Islet precursor cell (in vitro differentiated cells): ENCODE measurements around the gene WDR82.

ENCODE experiments used
- DNase-seq: peaks from one replicate; pipeline ENCODE4 v3.0.0-alpha.2; 2018

WDR82 gene

DNA sequence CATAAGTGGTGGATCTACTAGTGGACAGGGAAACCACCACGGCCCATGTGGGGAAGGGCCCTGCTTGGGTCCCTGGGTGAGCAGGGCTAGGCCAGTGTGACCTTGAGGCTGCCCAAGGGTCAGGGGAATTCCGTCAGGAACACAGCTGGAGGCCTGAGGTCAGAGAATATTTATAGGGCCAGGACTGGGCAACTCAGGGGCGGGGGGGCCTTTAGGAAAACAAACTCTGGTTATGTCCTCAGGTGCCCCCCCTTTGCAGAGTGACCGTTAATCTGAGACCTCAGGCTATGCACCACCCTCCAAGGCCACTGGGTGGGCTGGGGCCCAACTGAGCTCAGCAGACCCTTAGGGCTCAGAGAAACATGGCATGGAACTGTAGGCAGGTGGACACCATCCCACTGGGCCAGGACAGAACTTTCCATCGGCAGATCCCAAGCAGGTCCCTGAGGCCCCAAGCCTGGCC, 42.0 kb downstream of the WDR82 start:
- no peak for DNase-seq

GRCh38 chr3:52234516-52235447, 43.7 kb downstream of the WDR82 start:
- no peak for DNase-seq

DNA sequence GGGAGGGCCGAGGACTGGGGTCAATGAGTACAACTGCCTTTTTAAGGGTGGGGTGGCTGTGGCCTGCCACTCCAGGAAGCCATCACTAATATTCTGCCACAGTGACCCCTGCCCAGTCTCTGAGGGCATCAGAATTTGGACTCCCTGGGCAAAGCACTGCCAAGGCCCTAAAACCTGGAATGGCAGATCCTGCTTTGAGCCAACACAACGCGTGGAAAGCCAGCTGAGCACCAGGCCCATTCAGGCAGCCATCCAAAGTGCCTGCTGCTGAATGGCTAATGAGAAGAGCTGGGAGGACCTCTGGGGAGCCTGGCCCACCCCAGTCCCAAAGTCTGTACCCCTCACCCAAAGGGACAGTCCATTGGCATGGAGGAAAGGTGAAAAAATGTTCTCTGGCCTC, 44.5 kb downstream of the WDR82 start:
- DNase-seq: no peak

GRCh38 chr3:52233108-52233591, 45.3 kb downstream of the WDR82 start:
- no peak for DNase-seq

GRCh38 chr3:52232279-52233107, 46.0 kb downstream of the WDR82 start:
- no peak for DNase-seq

DNA sequence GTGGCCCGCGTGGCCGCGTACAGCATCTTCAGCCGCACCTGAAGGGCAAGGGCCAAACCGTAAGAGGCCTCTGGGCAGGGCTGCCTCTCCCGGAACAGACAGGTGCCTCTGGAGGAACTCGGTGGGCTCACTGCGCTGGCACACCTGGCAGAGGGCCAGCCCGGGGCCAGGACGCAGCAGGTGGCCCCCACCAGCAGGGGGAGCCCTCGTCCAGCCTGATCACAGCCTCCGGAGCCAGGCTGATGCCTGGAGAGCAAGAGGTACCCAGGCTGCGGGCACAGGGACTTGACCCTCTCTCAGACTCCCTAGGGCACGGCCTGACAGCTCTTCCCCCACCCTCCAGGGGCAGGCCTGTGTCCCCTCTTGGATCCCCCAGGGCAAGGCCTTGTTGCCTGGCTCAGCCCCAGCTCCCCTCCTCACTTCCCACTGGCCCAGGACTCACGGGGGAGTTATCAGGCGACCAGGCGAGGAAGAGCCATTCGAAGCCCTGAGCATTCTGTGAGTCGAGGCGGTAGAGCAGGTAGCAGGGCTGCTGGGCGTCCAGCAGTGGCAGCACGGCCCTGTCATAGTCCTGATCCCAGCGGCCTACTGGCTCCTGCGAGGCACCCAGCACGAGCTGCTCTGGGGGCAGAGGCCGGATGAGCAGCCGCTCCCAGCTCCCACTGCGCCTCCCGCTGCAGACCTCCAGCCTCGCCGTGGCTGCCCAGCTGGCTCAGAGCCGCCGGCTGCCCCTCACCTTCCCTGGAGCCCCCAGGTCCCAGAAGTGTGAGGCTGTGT, 46.8 kb downstream of the WDR82 start:
- peak; percentile 80 for DNase-seq

GRCh38 chr3:52230889-52231499, 47.5 kb downstream of the WDR82 start:
- DNase-seq: no peak

- DNase-seq: no peak
Measured at GRCh38 chr3:52230461-52230860, 48.0 kb downstream of the WDR82 start.

GRCh38 chr3:52229656-52230055, 48.8 kb downstream of the WDR82 start:
- DNase-seq: no peak

DNA sequence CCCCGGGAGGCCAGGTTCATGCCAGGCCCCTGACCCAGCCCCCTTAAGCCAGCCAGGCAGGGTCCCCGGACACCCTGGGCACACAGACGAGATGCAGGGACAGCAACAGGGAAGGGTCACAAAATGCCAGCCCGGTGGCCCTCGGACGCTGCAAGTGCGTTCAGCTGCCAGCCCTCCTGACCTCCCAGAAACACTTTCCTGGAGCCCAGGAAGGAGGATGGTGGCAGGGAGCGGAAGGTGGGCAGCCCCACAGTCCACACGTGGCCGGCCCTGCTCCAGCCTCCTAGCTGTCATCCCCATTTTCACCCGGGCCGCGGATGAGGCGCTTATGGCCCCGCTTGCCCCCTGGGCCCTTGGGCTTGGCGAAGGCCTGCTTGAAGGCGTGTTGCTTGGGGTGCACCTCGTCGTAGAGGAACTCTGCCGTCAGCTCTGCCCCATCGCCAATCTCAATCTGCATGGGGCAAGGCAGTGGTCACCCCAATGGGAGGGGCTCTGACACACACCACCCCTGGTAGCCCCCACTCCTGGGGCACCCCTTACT, 49.6 kb downstream of the WDR82 start:
- no peak for DNase-seq

GRCh38 chr3:52228266-52228665, 50.2 kb downstream of the WDR82 start:
- DNase-seq: no peak

DNA sequence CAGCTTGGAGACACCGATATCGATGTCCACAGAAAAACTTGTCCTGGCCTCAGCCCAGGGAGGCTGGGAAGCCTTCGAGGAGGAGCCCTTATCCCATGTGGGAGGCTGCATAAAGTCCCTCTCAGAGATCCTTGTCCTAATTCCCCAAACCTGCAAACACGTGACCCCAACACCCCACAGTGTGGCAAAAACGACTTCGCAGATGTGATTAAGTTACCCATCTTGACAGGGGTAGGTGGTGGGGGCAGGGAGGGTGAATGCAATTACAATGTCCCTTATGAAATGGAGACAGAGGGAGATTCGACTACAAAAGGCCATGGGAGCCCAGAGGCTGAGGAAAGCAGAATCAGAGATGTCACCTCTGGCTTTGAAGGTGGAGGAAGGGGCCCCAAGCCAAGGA, 50.7 kb downstream of the WDR82 start:
- DNase-seq: no peak

- DNase-seq: no peak
Measured at GRCh38 chr3:52227117-52227516, 51.3 kb downstream of the WDR82 start.

DNA sequence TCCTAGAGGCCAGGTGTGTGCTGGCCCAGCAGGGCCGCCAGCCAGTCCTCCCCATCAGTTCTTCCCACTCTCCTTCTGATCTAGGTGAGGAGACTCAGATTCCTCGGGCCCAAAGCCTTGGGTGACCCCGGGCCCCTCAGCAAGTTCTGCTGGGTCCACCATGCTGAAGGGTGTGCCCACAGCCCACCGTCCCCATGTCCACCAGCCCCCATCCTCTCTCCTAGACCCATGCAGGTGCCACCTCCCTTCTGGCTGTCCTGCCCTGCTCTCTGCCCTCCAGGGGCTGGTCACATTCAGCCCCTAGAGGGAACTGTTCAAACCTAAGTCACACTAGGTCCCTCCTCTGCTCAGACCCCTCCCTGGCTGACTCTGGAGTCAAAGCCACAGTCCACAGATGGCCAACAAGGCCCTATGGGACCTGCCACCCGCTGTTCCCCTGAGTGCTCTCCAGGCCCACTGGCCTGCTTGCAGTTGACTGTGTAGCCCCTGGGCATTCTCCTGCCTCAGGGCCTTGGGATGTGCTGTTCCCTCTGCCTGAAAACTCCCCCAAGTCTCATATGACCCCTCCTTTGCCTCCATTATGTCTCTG, 52.1 kb downstream of the WDR82 start:
- DNase-seq: peak; percentile 43

DNA sequence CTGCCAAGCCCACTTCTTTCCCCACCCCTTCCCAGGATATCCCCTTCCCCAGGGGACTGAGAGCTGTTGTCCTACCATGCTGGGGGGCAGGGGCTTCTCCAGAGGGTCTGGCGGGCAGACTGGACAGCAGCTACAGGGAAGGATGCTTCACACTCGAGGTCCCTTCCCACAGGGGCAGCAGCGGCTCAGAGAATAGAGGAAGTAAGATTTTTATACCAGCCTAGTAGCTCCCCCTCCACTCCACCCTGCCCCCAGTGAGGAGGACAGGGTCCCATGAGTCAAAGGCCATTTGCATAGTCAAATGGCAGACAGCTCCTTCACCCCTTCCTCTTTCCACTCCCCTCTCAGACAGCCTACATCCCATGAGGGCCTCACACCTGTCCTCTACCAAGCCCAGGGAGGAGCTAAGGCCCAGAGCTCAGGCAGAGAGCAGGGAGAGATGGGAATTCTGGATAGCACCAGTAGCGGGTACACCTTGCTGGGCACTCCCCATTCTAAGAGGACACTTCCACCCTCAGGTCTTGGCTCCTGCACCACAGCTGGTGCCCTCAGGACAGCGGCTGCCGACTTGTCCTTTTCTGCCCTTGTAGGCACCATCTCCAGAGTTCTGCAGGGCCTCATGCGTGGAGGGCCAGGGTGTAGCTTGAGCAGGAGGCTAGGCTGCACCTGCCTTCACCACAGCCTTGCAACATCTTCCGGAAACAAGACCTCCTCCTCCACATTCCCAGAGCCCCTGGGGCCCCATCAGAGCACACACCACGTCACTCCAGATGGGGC, 52.8 kb downstream of the WDR82 start, which contains the start of gene TLR9:
Gene TLR9, minus strand, starts transcription at position 194 of the 777 bp plus-strand sequence. Its CDS starts 116 bp downstream, at position 78.
- DNase-seq: peak; percentile 50

- DNase-seq: peak; percentile 30
Measured at GRCh38 chr3:52223449-52224408, 54.7 kb downstream of the WDR82 start.

GRCh38 chr3:52222319-52223221, 55.9 kb downstream of the WDR82 start:
- no peak for DNase-seq
